K562 (cell line): ENCODE data around the gene LAMTOR5. TPM values are rescaled to one million over a fixed set of nuclear protein-coding genes. Genes with fewer than 3 reads are reported as not detected.

Experiments used
- CHD2 ChIP-seq: IDR thresholded peaks from 2 replicates; pipeline ENCODE4 v1.6.1; 2011; ENCODE audit warnings: low read depth, low read length
- DPF2 ChIP-seq: fragments of 450-650 bp; IDR thresholded peaks from 2 replicates; pipeline ENCODE4 v1.6.1; 2016
- EHMT2 ChIP-seq: fragments of 450-650 bp; IDR thresholded peaks from 2 replicates; pipeline ENCODE4 v1.6.1; 2018; ENCODE audit warnings: antibody characterized with exemption
- FOXA3 ChIP-seq, 2 experiments: fragments of 450-650 bp in 1 of 2; sonication (generic) in 1 of 2; formaldehyde crosslinking; IDR thresholded peaks in 1 of 2; conservative IDR thresholded peaks in 1 of 2; 2 replicates each; pipeline versions ENCODE4 v1.4.0 to v1.8.0; 2020 to 2022; ENCODE audit warnings: mild to moderate bottlenecking in 2 of 2, missing genetic modification reagents in 1 of 2
- HIVEP1 ChIP-seq: fragments of 250-450 bp; sonication (Bioruptor Pico); IDR thresholded peaks from 2 replicates; pipeline ENCODE4 v1.4.0; 2020; ENCODE audit warnings: mild to moderate bottlenecking
- HMG20B ChIP-seq: fragments of 250-450 bp; sonication (Bioruptor Pico); IDR thresholded peaks from 2 replicates; pipeline ENCODE4 v1.5.0; 2021; ENCODE audit warnings: mild to moderate bottlenecking
- MAFK ChIP-seq: IDR thresholded peaks from 2 replicates; pipeline ENCODE4 v1.6.1; 2011; ENCODE audit warnings: low read length, improper control_type of control experiment
- NR2F6 ChIP-seq: fragments of 450-650 bp; formaldehyde crosslinking; IDR thresholded peaks from 2 replicates; pipeline ENCODE4 v1.4.0; 2020; ENCODE audit warnings: mild to moderate bottlenecking
- POLR2A ChIP-seq: fragments of 450-650 bp; conservative IDR thresholded peaks from 2 replicates; pipeline ENCODE4 v1.6.1; 2016
- PTTG1 ChIP-seq: fragments of 450-650 bp; IDR thresholded peaks from 2 replicates; pipeline ENCODE4 v1.6.1; 2016; ENCODE audit warnings: low read depth, mild to moderate bottlenecking, missing genetic modification characterization, missing compliant biosample characterization
- RFX7 ChIP-seq: fragments of 250-450 bp; sonication (Bioruptor Pico); IDR thresholded peaks from 2 replicates; pipeline ENCODE4 v1.5.1; 2021; ENCODE audit warnings: mild to moderate bottlenecking
- SP1 ChIP-seq: sonication (generic); formaldehyde crosslinking; IDR thresholded peaks from 2 replicates; pipeline ENCODE4 v1.8.1; 2022; ENCODE audit warnings: mild to moderate bottlenecking, missing genetic modification reagents
- SPI1 ChIP-seq: IDR thresholded peaks from 2 replicates; pipeline ENCODE4 v1.6.1; 2011; ENCODE audit warnings: low read depth, low read length, control low read depth, borderline replicate concordance
- TCF7 ChIP-seq: sonication (generic); IDR thresholded peaks from 2 replicates; pipeline ENCODE4 v1.6.1; 2016; ENCODE audit warnings: antibody characterized with exemption, borderline replicate concordance
- TCFL5 ChIP-seq: fragments of 250-450 bp; sonication (Bioruptor Pico); conservative IDR thresholded peaks from 2 replicates; pipeline ENCODE4 v1.6.1; 2021; ENCODE audit warnings: mild to moderate bottlenecking, moderate library complexity, matching md5 sums
- ZNF140 ChIP-seq: fragments of 250-450 bp; sonication (Bioruptor Pico); IDR thresholded peaks from 2 replicates; pipeline ENCODE4 v1.8.0; 2021; ENCODE audit warnings: moderate library complexity, mild to moderate bottlenecking, inconsistent platforms
- ZNF197 ChIP-seq: fragments of 200-800 bp; sonication (Bioruptor generic); IDR thresholded peaks from 2 replicates; pipeline ENCODE4 v1.6.1; 2016; ENCODE audit warnings: low read depth, missing genetic modification characterization, missing compliant biosample characterization
- ZNF232 ChIP-seq: sonication (generic); formaldehyde crosslinking; IDR thresholded peaks from 2 replicates; pipeline ENCODE4 v1.8.0; 2022; ENCODE audit warnings: mild to moderate bottlenecking, missing genetic modification reagents
- polyA plus RNA-seq, 8 experiments: library from polyadenylated mRNA; depleted of rRNA in 4 of 8; stranded (reverse) in 5 of 8; unstranded in 3 of 8; fragments of >200 nt; fragmentation: Nextera tagmentation in 2 of 8; fragmentation: Illumina TruSeq in 1 of 8; extraction: Ambion mirVana in 2 of 8; extraction: Trizol in 1 of 8; gene quantifications; 2 replicates each; pipeline versions ENCODE4 v1.2.1 to v1.2.3, GENCODE V29; 2011 to 2014; ENCODE audit warnings: inconsistent platforms in 1 of 8, missing spikeins in 1 of 8
- total RNA-seq, 7 experiments: library from RNA; depleted of rRNA in 6 of 7; stranded (reverse); fragments of >200 nt in 6 of 7; fragmentation: Illumina TruSeq in 2 of 7; extraction: Trizol in 2 of 7; gene quantifications; 2 replicates each; pipeline versions ENCODE4 v1.2.1 to v1.2.3, GENCODE V29; 2011 to 2021; ENCODE audit warnings: low replicate concordance in 1 of 7
- TF ChIP-seq, protein P1 (sequence below): fragments of 450-650 bp; IDR thresholded peaks from 2 replicates; pipeline ENCODE4 v1.6.1; 2017; ENCODE audit warnings: antibody characterized with exemption
- TF ChIP-seq, protein P2 (sequence below): IDR thresholded peaks from 2 replicates; pipeline ENCODE4 v1.6.1; 2014; ENCODE audit warnings: antibody characterized with exemption
- TF ChIP-seq, protein P3 (sequence below): fragments of 450-650 bp; IDR thresholded peaks from 2 replicates; pipeline ENCODE4 v1.6.1; 2016; ENCODE audit warnings: mild to moderate bottlenecking
- TF ChIP-seq, protein P4 (sequence below): IDR thresholded peaks from 2 replicates; pipeline ENCODE4 v1.6.1; 2012; ENCODE audit warnings: low read depth, low read length, improper control_type of control experiment, borderline replicate concordance
- TF ChIP-seq, protein P5 (sequence below): fragments of 250-450 bp; sonication (Bioruptor Pico); IDR thresholded peaks from 2 replicates; pipeline ENCODE4 v1.4.0; 2020; ENCODE audit warnings: mild to moderate bottlenecking

Gene LAMTOR5
- total and polyA plus RNA-seq, 9 of the 15 experiments (the other 6 are each of a cell fraction or from before 2014, with no cell fraction given), result 118 to 712 (median 241) TPM

DNA sequence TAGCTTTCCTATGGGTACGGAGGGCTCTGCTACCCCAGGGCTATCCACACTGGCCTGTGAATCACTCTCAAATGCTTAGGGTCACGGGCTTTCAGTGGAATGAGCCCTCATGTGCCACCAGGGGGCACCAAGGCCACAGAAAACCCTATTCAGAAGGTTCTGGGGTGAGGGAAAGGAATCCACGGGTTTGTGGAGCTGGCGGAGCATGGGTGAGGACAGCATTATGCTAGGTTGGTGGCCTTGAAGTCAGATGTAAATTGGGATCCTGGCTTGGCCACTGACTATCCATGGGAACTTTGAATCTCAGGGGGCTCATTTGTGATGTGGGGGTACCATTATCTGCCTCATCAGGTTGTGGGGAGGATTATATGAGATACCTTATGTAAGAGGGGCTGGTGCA is 5.1 kb upstream of the LAMTOR5 start (continued):
- TF ChIP-seq, protein P1, sequence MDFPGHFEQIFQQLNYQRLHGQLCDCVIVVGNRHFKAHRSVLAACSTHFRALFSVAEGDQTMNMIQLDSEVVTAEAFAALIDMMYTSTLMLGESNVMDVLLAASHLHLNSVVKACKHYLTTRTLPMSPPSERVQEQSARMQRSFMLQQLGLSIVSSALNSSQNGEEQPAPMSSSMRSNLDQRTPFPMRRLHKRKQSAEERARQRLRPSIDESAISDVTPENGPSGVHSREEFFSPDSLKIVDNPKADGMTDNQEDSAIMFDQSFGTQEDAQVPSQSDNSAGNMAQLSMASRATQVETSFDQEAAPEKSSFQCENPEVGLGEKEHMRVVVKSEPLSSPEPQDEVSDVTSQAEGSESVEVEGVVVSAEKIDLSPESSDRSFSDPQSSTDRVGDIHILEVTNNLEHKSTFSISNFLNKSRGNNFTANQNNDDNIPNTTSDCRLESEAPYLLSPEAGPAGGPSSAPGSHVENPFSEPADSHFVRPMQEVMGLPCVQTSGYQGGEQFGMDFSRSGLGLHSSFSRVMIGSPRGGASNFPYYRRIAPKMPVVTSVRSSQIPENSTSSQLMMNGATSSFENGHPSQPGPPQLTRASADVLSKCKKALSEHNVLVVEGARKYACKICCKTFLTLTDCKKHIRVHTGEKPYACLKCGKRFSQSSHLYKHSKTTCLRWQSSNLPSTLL, result no peak
- no peak for TF ChIP-seq CHD2
- no peak for TF ChIP-seq TCFL5
- TF ChIP-seq, protein P2, sequence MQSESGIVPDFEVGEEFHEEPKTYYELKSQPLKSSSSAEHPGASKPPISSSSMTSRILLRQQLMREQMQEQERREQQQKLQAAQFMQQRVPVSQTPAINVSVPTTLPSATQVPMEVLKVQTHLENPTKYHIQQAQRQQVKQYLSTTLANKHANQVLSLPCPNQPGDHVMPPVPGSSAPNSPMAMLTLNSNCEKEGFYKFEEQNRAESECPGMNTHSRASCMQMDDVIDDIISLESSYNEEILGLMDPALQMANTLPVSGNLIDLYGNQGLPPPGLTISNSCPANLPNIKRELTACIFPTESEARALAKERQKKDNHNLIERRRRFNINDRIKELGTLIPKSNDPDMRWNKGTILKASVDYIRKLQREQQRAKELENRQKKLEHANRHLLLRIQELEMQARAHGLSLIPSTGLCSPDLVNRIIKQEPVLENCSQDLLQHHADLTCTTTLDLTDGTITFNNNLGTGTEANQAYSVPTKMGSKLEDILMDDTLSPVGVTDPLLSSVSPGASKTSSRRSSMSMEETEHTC, result no peak
- no peak for TF ChIP-seq MAFK
- TF ChIP-seq EHMT2, result no peak
- no peak for TF ChIP-seq RFX7
- TF ChIP-seq, protein P3, sequence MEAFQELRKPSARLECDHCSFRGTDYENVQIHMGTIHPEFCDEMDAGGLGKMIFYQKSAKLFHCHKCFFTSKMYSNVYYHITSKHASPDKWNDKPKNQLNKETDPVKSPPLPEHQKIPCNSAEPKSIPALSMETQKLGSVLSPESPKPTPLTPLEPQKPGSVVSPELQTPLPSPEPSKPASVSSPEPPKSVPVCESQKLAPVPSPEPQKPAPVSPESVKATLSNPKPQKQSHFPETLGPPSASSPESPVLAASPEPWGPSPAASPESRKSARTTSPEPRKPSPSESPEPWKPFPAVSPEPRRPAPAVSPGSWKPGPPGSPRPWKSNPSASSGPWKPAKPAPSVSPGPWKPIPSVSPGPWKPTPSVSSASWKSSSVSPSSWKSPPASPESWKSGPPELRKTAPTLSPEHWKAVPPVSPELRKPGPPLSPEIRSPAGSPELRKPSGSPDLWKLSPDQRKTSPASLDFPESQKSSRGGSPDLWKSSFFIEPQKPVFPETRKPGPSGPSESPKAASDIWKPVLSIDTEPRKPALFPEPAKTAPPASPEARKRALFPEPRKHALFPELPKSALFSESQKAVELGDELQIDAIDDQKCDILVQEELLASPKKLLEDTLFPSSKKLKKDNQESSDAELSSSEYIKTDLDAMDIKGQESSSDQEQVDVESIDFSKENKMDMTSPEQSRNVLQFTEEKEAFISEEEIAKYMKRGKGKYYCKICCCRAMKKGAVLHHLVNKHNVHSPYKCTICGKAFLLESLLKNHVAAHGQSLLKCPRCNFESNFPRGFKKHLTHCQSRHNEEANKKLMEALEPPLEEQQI, result no peak
- no peak for TF ChIP-seq NR2F6 (CRISPR knock-in tag)
- no peak for TF ChIP-seq SPI1
- TF ChIP-seq, protein P4, sequence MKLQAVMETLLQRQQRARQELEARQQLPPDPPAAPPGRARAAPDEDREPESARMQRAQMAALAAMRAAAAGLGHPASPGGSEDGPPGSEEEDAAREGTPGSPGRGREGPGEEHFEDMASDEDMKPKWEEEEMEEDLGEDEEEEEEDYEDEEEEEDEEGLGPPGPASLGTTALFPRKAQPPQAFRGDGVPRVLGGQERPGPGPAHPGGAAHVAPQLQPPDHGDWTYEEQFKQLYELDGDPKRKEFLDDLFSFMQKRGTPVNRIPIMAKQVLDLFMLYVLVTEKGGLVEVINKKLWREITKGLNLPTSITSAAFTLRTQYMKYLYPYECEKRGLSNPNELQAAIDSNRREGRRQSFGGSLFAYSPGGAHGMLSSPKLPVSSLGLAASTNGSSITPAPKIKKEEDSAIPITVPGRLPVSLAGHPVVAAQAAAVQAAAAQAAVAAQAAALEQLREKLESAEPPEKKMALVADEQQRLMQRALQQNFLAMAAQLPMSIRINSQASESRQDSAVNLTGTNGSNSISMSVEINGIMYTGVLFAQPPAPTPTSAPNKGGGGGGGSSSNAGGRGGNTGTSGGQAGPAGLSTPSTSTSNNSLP, result 0 out of 2 replicates have a peak, but pooled peaks have one; percentile 46
- TF ChIP-seq, protein P5, sequence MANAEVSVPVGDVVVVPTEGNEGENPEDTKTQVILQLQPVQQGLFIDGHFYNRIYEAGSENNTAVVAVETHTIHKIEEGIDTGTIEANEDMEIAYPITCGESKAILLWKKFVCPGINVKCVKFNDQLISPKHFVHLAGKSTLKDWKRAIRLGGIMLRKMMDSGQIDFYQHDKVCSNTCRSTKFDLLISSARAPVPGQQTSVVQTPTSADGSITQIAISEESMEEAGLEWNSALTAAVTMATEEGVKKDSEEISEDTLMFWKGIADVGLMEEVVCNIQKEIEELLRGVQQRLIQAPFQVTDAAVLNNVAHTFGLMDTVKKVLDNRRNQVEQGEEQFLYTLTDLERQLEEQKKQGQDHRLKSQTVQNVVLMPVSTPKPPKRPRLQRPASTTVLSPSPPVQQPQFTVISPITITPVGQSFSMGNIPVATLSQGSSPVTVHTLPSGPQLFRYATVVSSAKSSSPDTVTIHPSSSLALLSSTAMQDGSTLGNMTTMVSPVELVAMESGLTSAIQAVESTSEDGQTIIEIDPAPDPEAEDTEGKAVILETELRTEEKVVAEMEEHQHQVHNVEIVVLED (CRISPR knock-in tag), result no peak
- TF ChIP-seq ZNF140 (CRISPR knock-in tag), result no peak
- TF ChIP-seq TCF7, result no peak
- TF ChIP-seq HIVEP1, result no peak
- no peak for TF ChIP-seq DPF2
- no peak for TF ChIP-seq ZNF232
- TF ChIP-seq POLR2A, result no peak
- TF ChIP-seq PTTG1, result no peak
- peak; percentile 8; the same call in 1 of the 2 replicates for TF ChIP-seq ZNF197
- TF ChIP-seq FOXA3 (CRISPR knock-in tag; conservative IDR thresholded peaks at IDR 0.05 in 1 of 2, IDR thresholded peaks at IDR 0.05 in 1 of 2), result no peak
- 0 out of 2 replicates have a peak, but pooled peaks have one; percentile 44 for TF ChIP-seq SP1 (CRISPR knock-in tag)
- no peak for TF ChIP-seq HMG20B (CRISPR knock-in tag)
